Measurements from ENCODE around the gene SLCO3A1.

Gene SLCO3A1

GRCh38 chr15:91885054-91885453 lies 31.5 kb downstream of the SLCO3A1 start:
- no peak overlapping the region for H3K4me3 ChIP-seq (ENCODE audit: low read depth in 1 of 2, low read length in 2 of 2)
- H3K36me3 ChIP-seq (ENCODE audit: control insufficient read depth in 1 of 2, insufficient read depth in 2 of 2, low read length in 2 of 2): no peaks in the 10 kb centered on the region
- H3K4me1 ChIP-seq (ENCODE audit: control insufficient read depth in 1 of 2, insufficient read depth in 2 of 2, low read length in 2 of 2): peaks cover 0 to 24% of the 10 kb centered on the region in 2 donors
- H3K27me3 ChIP-seq (ENCODE audit: low read depth, low read length): no peaks in the 10 kb centered on the region
- no peaks in the 10 kb centered on the region for H3K9me3 ChIP-seq (ENCODE audit: control insufficient read depth in 1 of 2, low read length in 2 of 2)
- H3K27ac ChIP-seq (ENCODE audit: low read length): no peak overlapping the region

GRCh38 chr15:91885714-91886270 lies 32.3 kb downstream of the SLCO3A1 start:
- Histone ChIP-seq H3K4me1 (ENCODE audit: control insufficient read depth in 1 of 2, insufficient read depth in 2 of 2, low read length in 2 of 2) (peaks cover 0 to 24% of the 10 kb centered on the region in 2 donors), H3K27ac (ENCODE audit: low read length) (no peak overlapping the region)

GRCh38 chr15:91886878-91887277 lies 33.4 kb downstream of the SLCO3A1 start:
- Histone ChIP-seq H3K27ac (ENCODE audit: low read length) (no peak overlapping the region), H3K4me3 (ENCODE audit: low read depth in 1 of 2, low read length in 2 of 2) (no peak overlapping the region), H3K27me3 (ENCODE audit: low read depth, low read length) (no peaks in the 10 kb centered on the region), H3K36me3 (ENCODE audit: control insufficient read depth in 1 of 2, insufficient read depth in 2 of 2, low read length in 2 of 2) (no peaks in the 10 kb centered on the region), H3K9me3 (ENCODE audit: control insufficient read depth in 1 of 2, low read length in 2 of 2) (no peaks in the 10 kb centered on the region), H3K4me1 (ENCODE audit: control insufficient read depth in 1 of 2, insufficient read depth in 2 of 2, low read length in 2 of 2) (peaks cover 0 to 24% of the 10 kb centered on the region in 2 donors)

More at GRCh38 chr15:91885714-91886270, 32.3 kb downstream of the SLCO3A1 start:
- no peaks in the 10 kb centered on the region for H3K9me3 ChIP-seq (ENCODE audit: control insufficient read depth in 1 of 2, low read length in 2 of 2)
- H3K27me3 ChIP-seq (ENCODE audit: low read depth, low read length): no peaks in the 10 kb centered on the region
- no peaks in the 10 kb centered on the region for H3K36me3 ChIP-seq (ENCODE audit: control insufficient read depth in 1 of 2, insufficient read depth in 2 of 2, low read length in 2 of 2)
- H3K4me3 ChIP-seq (ENCODE audit: low read depth in 1 of 2, low read length in 2 of 2): no peak overlapping the region

GRCh38 chr15:91887321-91887720 lies 33.8 kb downstream of the SLCO3A1 start:
- no peak overlapping the region for H3K4me3 ChIP-seq (ENCODE audit: low read depth in 1 of 2, low read length in 2 of 2)
- no peak overlapping the region for H3K27ac ChIP-seq (ENCODE audit: low read length)
- peaks cover 0 to 24% of the 10 kb centered on the region in 2 donors for H3K4me1 ChIP-seq (ENCODE audit: control insufficient read depth in 1 of 2, insufficient read depth in 2 of 2, low read length in 2 of 2)
- H3K27me3 ChIP-seq (ENCODE audit: low read depth, low read length): no peaks in the 10 kb centered on the region
- H3K36me3 ChIP-seq (ENCODE audit: control insufficient read depth in 1 of 2, insufficient read depth in 2 of 2, low read length in 2 of 2): no peaks in the 10 kb centered on the region
- H3K9me3 ChIP-seq (ENCODE audit: control insufficient read depth in 1 of 2, low read length in 2 of 2): no peaks in the 10 kb centered on the region

- Histone ChIP-seq H3K36me3 (ENCODE audit: control insufficient read depth in 1 of 2, insufficient read depth in 2 of 2, low read length in 2 of 2) (no peaks in the 10 kb centered on the region), H3K27ac (ENCODE audit: low read length) (no peak overlapping the region), H3K4me1 (ENCODE audit: control insufficient read depth in 1 of 2, insufficient read depth in 2 of 2, low read length in 2 of 2) (peaks cover 0 to 24% of the 10 kb centered on the region in 2 donors), H3K9me3 (ENCODE audit: control insufficient read depth in 1 of 2, low read length in 2 of 2) (no peaks in the 10 kb centered on the region), H3K4me3 (ENCODE audit: low read depth in 1 of 2, low read length in 2 of 2) (no peak overlapping the region), H3K27me3 (ENCODE audit: low read depth, low read length) (no peaks in the 10 kb centered on the region)
Observed at GRCh38 chr15:91887921-91888373, 34.4 kb downstream of the SLCO3A1 start.

- peaks cover 0 to 24% of the 10 kb centered on the region in 2 donors for H3K4me1 ChIP-seq (ENCODE audit: control insufficient read depth in 1 of 2, insufficient read depth in 2 of 2, low read length in 2 of 2)
Observed at GRCh38 chr15:91889111-91889815, 35.8 kb downstream of the SLCO3A1 start.

GRCh38 chr15:91890614-91891013 lies 37.1 kb downstream of the SLCO3A1 start:
- H3K4me1 ChIP-seq (ENCODE audit: control insufficient read depth in 1 of 2, insufficient read depth in 2 of 2, low read length in 2 of 2): peaks cover 0 to 24% of the 10 kb centered on the region in 2 donors
- H3K27ac ChIP-seq (ENCODE audit: low read length): no peak overlapping the region
- no peaks in the 10 kb centered on the region for H3K36me3 ChIP-seq (ENCODE audit: control insufficient read depth in 1 of 2, insufficient read depth in 2 of 2, low read length in 2 of 2)
- H3K27me3 ChIP-seq (ENCODE audit: low read depth, low read length): no peaks in the 10 kb centered on the region
- peaks cover 0 to 4% of the 10 kb centered on the region in 2 donors for H3K9me3 ChIP-seq (ENCODE audit: control insufficient read depth in 1 of 2, low read length in 2 of 2)
- H3K4me3 ChIP-seq (ENCODE audit: low read depth in 1 of 2, low read length in 2 of 2): no peak overlapping the region

More at GRCh38 chr15:91889111-91889815, 35.8 kb downstream of the SLCO3A1 start:
- Histone ChIP-seq H3K9me3 (ENCODE audit: control insufficient read depth in 1 of 2, low read length in 2 of 2) (peaks cover 0 to 4% of the 10 kb centered on the region in 2 donors), H3K36me3 (ENCODE audit: control insufficient read depth in 1 of 2, insufficient read depth in 2 of 2, low read length in 2 of 2) (no peaks in the 10 kb centered on the region), H3K27me3 (ENCODE audit: low read depth, low read length) (no peaks in the 10 kb centered on the region), H3K27ac (ENCODE audit: low read length) (no peak overlapping the region), H3K4me3 (ENCODE audit: low read depth in 1 of 2, low read length in 2 of 2) (no peak overlapping the region)

GRCh38 chr15:91891101-91891500 lies 37.6 kb downstream of the SLCO3A1 start:
- no peaks in the 10 kb centered on the region for H3K36me3 ChIP-seq (ENCODE audit: control insufficient read depth in 1 of 2, insufficient read depth in 2 of 2, low read length in 2 of 2)

GRCh38 chr15:91891788-91892345 lies 38.4 kb downstream of the SLCO3A1 start:
- peaks cover 0 to 20% of the 10 kb centered on the region in 2 donors for H3K4me1 ChIP-seq (ENCODE audit: control insufficient read depth in 1 of 2, insufficient read depth in 2 of 2, low read length in 2 of 2)
- no peak overlapping the region for H3K27ac ChIP-seq (ENCODE audit: low read length)
- H3K4me3 ChIP-seq (ENCODE audit: low read depth in 1 of 2, low read length in 2 of 2): no peak overlapping the region
- H3K36me3 ChIP-seq (ENCODE audit: control insufficient read depth in 1 of 2, insufficient read depth in 2 of 2, low read length in 2 of 2): no peaks in the 10 kb centered on the region
- peaks cover 0 to 4% of the 10 kb centered on the region in 2 donors for H3K9me3 ChIP-seq (ENCODE audit: control insufficient read depth in 1 of 2, low read length in 2 of 2)
- H3K27me3 ChIP-seq (ENCODE audit: low read depth, low read length): no peaks in the 10 kb centered on the region

More at GRCh38 chr15:91891101-91891500, 37.6 kb downstream of the SLCO3A1 start:
- peaks cover 0 to 24% of the 10 kb centered on the region in 2 donors for H3K4me1 ChIP-seq (ENCODE audit: control insufficient read depth in 1 of 2, insufficient read depth in 2 of 2, low read length in 2 of 2)
- H3K27ac ChIP-seq (ENCODE audit: low read length): no peak overlapping the region
- H3K4me3 ChIP-seq (ENCODE audit: low read depth in 1 of 2, low read length in 2 of 2): no peak overlapping the region
- peaks cover 0 to 4% of the 10 kb centered on the region in 2 donors for H3K9me3 ChIP-seq (ENCODE audit: control insufficient read depth in 1 of 2, low read length in 2 of 2)
- H3K27me3 ChIP-seq (ENCODE audit: low read depth, low read length): no peaks in the 10 kb centered on the region

GRCh38 chr15:91892436-91892835 lies 38.9 kb downstream of the SLCO3A1 start:
- Histone ChIP-seq H3K27me3 (ENCODE audit: low read depth, low read length) (no peaks in the 10 kb centered on the region), H3K4me3 (ENCODE audit: low read depth in 1 of 2, low read length in 2 of 2) (no peak overlapping the region), H3K27ac (ENCODE audit: low read length) (no peak overlapping the region), H3K4me1 (ENCODE audit: control insufficient read depth in 1 of 2, insufficient read depth in 2 of 2, low read length in 2 of 2) (peaks cover 0 to 14% of the 10 kb centered on the region in 2 donors), H3K9me3 (ENCODE audit: control insufficient read depth in 1 of 2, low read length in 2 of 2) (peaks cover 0 to 4% of the 10 kb centered on the region in 2 donors), H3K36me3 (ENCODE audit: control insufficient read depth in 1 of 2, insufficient read depth in 2 of 2, low read length in 2 of 2) (no peaks in the 10 kb centered on the region)

GRCh38 chr15:91894606-91895005 lies 41.1 kb downstream of the SLCO3A1 start:
- H3K4me1 ChIP-seq (ENCODE audit: control insufficient read depth in 1 of 2, insufficient read depth in 2 of 2, low read length in 2 of 2): no peaks in the 10 kb centered on the region
- H3K4me3 ChIP-seq (ENCODE audit: low read depth in 1 of 2, low read length in 2 of 2): no peak overlapping the region
- H3K9me3 ChIP-seq (ENCODE audit: control insufficient read depth in 1 of 2, low read length in 2 of 2): peaks cover 0 to 4% of the 10 kb centered on the region in 2 donors
- no peaks in the 10 kb centered on the region for H3K27me3 ChIP-seq (ENCODE audit: low read depth, low read length)
- H3K36me3 ChIP-seq (ENCODE audit: control insufficient read depth in 1 of 2, insufficient read depth in 2 of 2, low read length in 2 of 2): no peaks in the 10 kb centered on the region
- no peak overlapping the region for H3K27ac ChIP-seq (ENCODE audit: low read length)

Data from muscle layer of duodenum (tissue), 2 donors.